ENCODE results near the gene PLA2G2D.

DNA sequence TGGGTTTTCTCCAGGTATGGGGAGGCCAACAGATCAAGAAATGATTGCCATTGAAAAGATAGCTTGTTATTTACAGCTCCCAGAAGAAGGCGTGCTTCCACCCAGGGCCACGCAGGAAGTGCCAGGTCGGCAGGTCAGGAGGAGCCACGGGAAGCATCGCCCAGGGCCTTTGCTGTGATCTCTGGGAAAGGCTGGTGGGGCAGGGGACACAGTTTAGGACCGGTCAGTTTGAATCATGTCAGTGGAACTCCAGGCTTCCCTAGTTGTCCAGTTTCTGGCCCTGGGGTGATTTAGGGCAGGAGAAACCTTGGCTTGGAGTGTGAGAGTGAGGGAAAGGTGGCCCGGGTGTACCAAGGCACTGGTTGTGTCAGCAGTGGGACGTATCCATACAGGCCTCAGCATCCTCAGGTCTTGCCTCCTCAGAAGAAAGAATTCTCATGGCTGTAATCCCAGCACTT is 38.0 kb downstream of the PLA2G2D start:
- TF ChIP-seq ISL1 (CRISPR knock-in tag; IDR thresholded peaks at IDR 0.05): no peak
- TF ChIP-seq CSDC2 (CRISPR knock-in tag; IDR thresholded peaks at IDR 0.05): no peak
- no peak for TF ChIP-seq ARNTL (CRISPR knock-in tag; IDR thresholded peaks at IDR 0.05; ENCODE audit: borderline replicate concordance, low read depth)
- no peak for TF ChIP-seq PATZ1 (CRISPR knock-in tag; IDR thresholded peaks at IDR 0.05; ENCODE audit: borderline replicate concordance)
